GM23338 (cell line): Measurements from ENCODE around the gene STRBP. TPM values are rescaled to one million over a fixed set of nuclear protein-coding genes. Genes with fewer than 3 reads are reported as not detected.

Source experiments
- ATAC-seq: fragments of 200-7000 bp; cut with Tn5 transposase; 3 replicates; pipeline ENCODE4 v1.9.1; 2020
- DNase-seq: peaks from one replicate; pipeline ENCODE4 v3.0.0-alpha.2; 2015; ENCODE audit warnings: low spot score
- H2AFZ ChIP-seq: fragments of 200-600 bp; sonication (generic); 2 replicates; pipeline ENCODE4 v1.8.0; 2016; ENCODE audit warnings: antibody characterized with exemption, mild to moderate bottlenecking, moderate library complexity
- H3F3A ChIP-seq: fragments of 200-600 bp; sonication (generic); replicated peaks from 2 replicates; pipeline ENCODE4 v1.8.0; 2017; ENCODE audit warnings: antibody characterized with exemption, mixed run types, low read depth
- H3K27ac ChIP-seq: fragments of 200-600 bp; sonication (generic); 2 replicates; pipeline ENCODE4 v1.6.1; 2016; ENCODE audit warnings: low read depth
- H3K27me3 ChIP-seq: fragments of 200-600 bp; sonication (generic); 2 replicates; pipeline ENCODE4 v1.8.0; 2016; ENCODE audit warnings: mild to moderate bottlenecking, mixed run types, moderate library complexity; ENCODE audit not compliant: insufficient read depth
- H3K36me3 ChIP-seq: fragments of 200-600 bp; sonication (generic); 2 replicates; pipeline ENCODE4 v1.8.0; 2016; ENCODE audit warnings: mild to moderate bottlenecking; ENCODE audit not compliant: insufficient read depth
- H3K4me1 ChIP-seq: fragments of 200-600 bp; sonication (generic); 2 replicates; pipeline ENCODE4 v1.8.0; 2016; ENCODE audit warnings: mild to moderate bottlenecking, moderate library complexity; ENCODE audit not compliant: insufficient read depth
- H3K4me2 ChIP-seq: fragments of 200-600 bp; sonication (generic); 2 replicates; pipeline ENCODE4 v1.7.1; 2017; ENCODE audit warnings: mixed run types
- H3K4me3 ChIP-seq: fragments of 200-600 bp; sonication (generic); 2 replicates; pipeline ENCODE4 v1.6.1; 2016; ENCODE audit warnings: mixed run types
- H3K79me2 ChIP-seq: fragments of 200-600 bp; sonication (generic); replicated peaks from 2 replicates; pipeline ENCODE4 v1.8.0; 2017; ENCODE audit warnings: mild to moderate bottlenecking; ENCODE audit not compliant: insufficient read depth
- H3K9me2 ChIP-seq: fragments of 200-600 bp; sonication (generic); 2 replicates; pipeline ENCODE4 v1.8.0; 2017; ENCODE audit not compliant: insufficient read depth
- H4K20me1 ChIP-seq: fragments of 200-600 bp; sonication (generic); replicated peaks from 2 replicates; pipeline ENCODE4 v1.8.0; 2017; ENCODE audit warnings: mild to moderate bottlenecking; ENCODE audit not compliant: insufficient read depth
- H3K27ac Mint-ChIP-seq: 2 replicates; pipeline ENCODE4 v1.8.0; 2020; ENCODE audit warnings: inconsistent platforms, mild to moderate bottlenecking, moderate library complexity, mixed read lengths
- H3K27me3 Mint-ChIP-seq: 3 replicates; pipeline ENCODE4 v1.8.0; 2022; ENCODE audit warnings: low read depth, mild to moderate bottlenecking, moderate library complexity, mixed read lengths, inconsistent platforms; ENCODE audit not compliant: insufficient read depth, poor library complexity
- H3K36me3 Mint-ChIP-seq: 3 replicates; pipeline ENCODE4 v1.8.0; 2021; ENCODE audit warnings: low read depth, mild to moderate bottlenecking, inconsistent platforms, moderate library complexity, mixed read lengths
- H3K4me1 Mint-ChIP-seq: 3 replicates; pipeline ENCODE4 v1.8.0; 2020; ENCODE audit warnings: mild to moderate bottlenecking, inconsistent platforms, mixed read lengths
- H3K4me3 Mint-ChIP-seq: 3 replicates; pipeline ENCODE4 v1.8.0; 2021; ENCODE audit warnings: moderate library complexity, mild to moderate bottlenecking, inconsistent platforms, mixed read lengths
- H3K9me3 Mint-ChIP-seq: 3 replicates; pipeline ENCODE4 v1.8.0; 2020; ENCODE audit warnings: moderate library complexity, mild to moderate bottlenecking, inconsistent platforms, mixed read lengths
- CREB1 ChIP-seq: fragments of 250-450 bp; sonication (Bioruptor Pico); IDR thresholded peaks from 2 replicates; pipeline ENCODE4 v1.5.0; 2020; ENCODE audit warnings: low read depth, mild to moderate bottlenecking, moderate library complexity
- EZH2 ChIP-seq: fragments of 200-600 bp; sonication (generic); IDR thresholded peaks from one replicate; pipeline ENCODE4 v1.8.0; 2017; ENCODE audit warnings: antibody characterized with exemption, mild to moderate bottlenecking, low read depth; ENCODE audit not compliant: unreplicated experiment
- EZH2phosphoT487 ChIP-seq: fragments of 200-600 bp; sonication (generic); IDR thresholded peaks from one replicate; pipeline ENCODE4 v1.8.1; 2018; ENCODE audit warnings: antibody characterized with exemption; ENCODE audit not compliant: unreplicated experiment
- JUNB ChIP-seq: IDR thresholded peaks from one replicate; pipeline ENCODE4 v1.6.1; 2016; ENCODE audit warnings: antibody characterized with exemption; ENCODE audit not compliant: unreplicated experiment
- NANOG ChIP-seq: IDR thresholded peaks from 2 replicates; pipeline ENCODE4 v1.6.1; 2016; ENCODE audit warnings: antibody characterized with exemption, borderline replicate concordance
- REST ChIP-seq: IDR thresholded peaks from one replicate; pipeline ENCODE4 v1.6.1; 2018; ENCODE audit warnings: antibody characterized with exemption; ENCODE audit not compliant: unreplicated experiment
- STAT1 ChIP-seq: IDR thresholded peaks from one replicate; pipeline ENCODE4 v1.6.1; 2016; ENCODE audit warnings: antibody characterized with exemption; ENCODE audit not compliant: unreplicated experiment
- ZNF331 ChIP-seq: fragments of 250-450 bp; sonication (Bioruptor Pico); IDR thresholded peaks from 2 replicates; pipeline ENCODE4 v1.5.0; 2020; ENCODE audit warnings: low read depth, mild to moderate bottlenecking, moderate library complexity
- polyA plus RNA-seq: library from polyadenylated mRNA; unstranded; fragments of >200 nt; fragmentation: Nextera tagmentation; extraction: Ambion mirVana; gene quantifications from 2 replicates; pipeline ENCODE4 v1.2.1, GENCODE V29; 2016
- total RNA-seq: library from RNA; depleted of rRNA; stranded (reverse); fragments of >200 nt; shearing (Covaris generic); gene quantifications from 2 replicates; pipeline ENCODE4 v1.2.3, GENCODE V29; 2014
- TF ChIP-seq, protein P1 (sequence below), 2 experiments: fragments of 200-600 bp in 1 of 2; sonication (generic) in 1 of 2; conservative IDR thresholded peaks; 2 replicates each; pipeline versions ENCODE4 v1.5.1 to v1.6.1; 2016 to 2017; ENCODE audit warnings: antibody characterized with exemption in 2 of 2, low read depth in 2 of 2, mild to moderate bottlenecking in 2 of 2, moderate library complexity in 1 of 2
- TF ChIP-seq, protein P2 (sequence below): IDR thresholded peaks from 2 replicates; pipeline ENCODE4 v1.6.1; 2016; ENCODE audit warnings: antibody characterized with exemption

STRBP gene
- total and polyA plus RNA-seq, 2 experiments from 2014 or later: 80.5 to 116 TPM

GRCh38 chr9:123253204-123253603 is 15.2 kb downstream of the STRBP start:
- H2AFZ ChIP-seq: no peak overlapping the region
- DNase-seq (no peak), ATAC-seq (no peak)
- Mint-ChIP-seq H3K9me3 (peaks cover 4% of the 10 kb centered on the region; the same call in 1 of the 3 replicates), H3K27me3 (no peaks in the 10 kb centered on the region), H3K4me1 (peaks cover 13% of the 10 kb centered on the region), H3K27ac (no peak overlapping the region), H3K4me3 (no peak overlapping the region), H3K36me3 (0 out of 3 replicates have a peak, but pooled peaks cover 3% of the 10 kb centered on the region)
- H4K20me1 ChIP-seq: peaks cover 49% of the 10 kb centered on the region
- no peaks in the 10 kb centered on the region for H3K36me3 ChIP-seq
- no peak for TF ChIP-seq CREB1 (CRISPR knock-in tag)
- no peaks in the 10 kb centered on the region for H3K27me3 ChIP-seq
- no peak overlapping the region for H3K4me3 ChIP-seq
- no peaks in the 10 kb centered on the region for H3F3A ChIP-seq
- H3K9me2 ChIP-seq: no peaks in the 10 kb centered on the region
- H3K79me2 ChIP-seq: peaks cover 100% of the 10 kb centered on the region
- no peak overlapping the region for H3K27ac ChIP-seq
- peaks cover 22% of the 10 kb centered on the region for H3K4me1 ChIP-seq
- no peak overlapping the region for H3K4me2 ChIP-seq

GRCh38 chr9:123251741-123252140 is 16.6 kb downstream of the STRBP start:
- no peak overlapping the region for H3K4me3 ChIP-seq
- H3K4me2 ChIP-seq: no peak overlapping the region
- no peaks in the 10 kb centered on the region for H3K27me3 ChIP-seq
- H3K27ac ChIP-seq: no peak overlapping the region
- H2AFZ ChIP-seq: no peak overlapping the region
- peaks cover 100% of the 10 kb centered on the region for H3K79me2 ChIP-seq
- peaks cover 11% of the 10 kb centered on the region for H3K4me1 Mint-ChIP-seq
- TF ChIP-seq JUNB (no peak), CREB1 (CRISPR knock-in tag) (no peak), ZNF331 (no peak)
- H3K9me2 ChIP-seq: no peaks in the 10 kb centered on the region
- DNase-seq: no peak
- H3F3A ChIP-seq: no peaks in the 10 kb centered on the region
- no peak overlapping the region for H3K27ac Mint-ChIP-seq
- no peak overlapping the region for H3K4me3 Mint-ChIP-seq
- H3K4me1 ChIP-seq: peaks cover 25% of the 10 kb centered on the region
- 0 out of 3 replicates have a peak, but pooled peaks cover 3% of the 10 kb centered on the region for H3K36me3 Mint-ChIP-seq
- ATAC-seq: no peak; the same call in 2 of the 3 replicates
- peaks cover 4% of the 10 kb centered on the region; the same call in 1 of the 3 replicates for H3K9me3 Mint-ChIP-seq
- no peaks in the 10 kb centered on the region for H3K27me3 Mint-ChIP-seq
- no peaks in the 10 kb centered on the region for H3K36me3 ChIP-seq
- peaks cover 53% of the 10 kb centered on the region for H4K20me1 ChIP-seq

- ATAC-seq: no peak
- no peak overlapping the region for H3K4me2 ChIP-seq
- peaks cover 100% of the 10 kb centered on the region for H3K79me2 ChIP-seq
- Mint-ChIP-seq H3K4me1 (peaks cover 13% of the 10 kb centered on the region), H3K36me3 (0 out of 3 replicates have a peak, but pooled peaks cover 3% of the 10 kb centered on the region), H3K27ac (peak overlapping the region; percentile 3; the same call in 1 of the 2 replicates), H3K27me3 (no peaks in the 10 kb centered on the region), H3K4me3 (no peak overlapping the region), H3K9me3 (peaks cover 4% of the 10 kb centered on the region; the same call in 1 of the 3 replicates)
- H3K27ac ChIP-seq: peak overlapping the region; percentile 39; the same call in 1 of the 2 replicates
- no peaks in the 10 kb centered on the region for H3K36me3 ChIP-seq
- H2AFZ ChIP-seq: no peak overlapping the region
- no peaks in the 10 kb centered on the region for H3F3A ChIP-seq
- no peak overlapping the region for H3K4me3 ChIP-seq
- H3K9me2 ChIP-seq: no peaks in the 10 kb centered on the region
- no peak for DNase-seq
- H3K4me1 ChIP-seq: peaks cover 29% of the 10 kb centered on the region
- peaks cover 53% of the 10 kb centered on the region for H4K20me1 ChIP-seq
- H3K27me3 ChIP-seq: no peaks in the 10 kb centered on the region
- TF ChIP-seq STAT1 (no peak), NANOG (no peak), EZH2 (no peak), ZNF331 (no peak), EZH2phosphoT487 (no peak), REST (no peak)
- TF ChIP-seq, protein P1, sequence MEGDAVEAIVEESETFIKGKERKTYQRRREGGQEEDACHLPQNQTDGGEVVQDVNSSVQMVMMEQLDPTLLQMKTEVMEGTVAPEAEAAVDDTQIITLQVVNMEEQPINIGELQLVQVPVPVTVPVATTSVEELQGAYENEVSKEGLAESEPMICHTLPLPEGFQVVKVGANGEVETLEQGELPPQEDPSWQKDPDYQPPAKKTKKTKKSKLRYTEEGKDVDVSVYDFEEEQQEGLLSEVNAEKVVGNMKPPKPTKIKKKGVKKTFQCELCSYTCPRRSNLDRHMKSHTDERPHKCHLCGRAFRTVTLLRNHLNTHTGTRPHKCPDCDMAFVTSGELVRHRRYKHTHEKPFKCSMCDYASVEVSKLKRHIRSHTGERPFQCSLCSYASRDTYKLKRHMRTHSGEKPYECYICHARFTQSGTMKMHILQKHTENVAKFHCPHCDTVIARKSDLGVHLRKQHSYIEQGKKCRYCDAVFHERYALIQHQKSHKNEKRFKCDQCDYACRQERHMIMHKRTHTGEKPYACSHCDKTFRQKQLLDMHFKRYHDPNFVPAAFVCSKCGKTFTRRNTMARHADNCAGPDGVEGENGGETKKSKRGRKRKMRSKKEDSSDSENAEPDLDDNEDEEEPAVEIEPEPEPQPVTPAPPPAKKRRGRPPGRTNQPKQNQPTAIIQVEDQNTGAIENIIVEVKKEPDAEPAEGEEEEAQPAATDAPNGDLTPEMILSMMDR (conservative IDR thresholded peaks at IDR 0.05; ENCODE audit: low read depth in 2 of 2): no peak
- TF ChIP-seq, protein P2, sequence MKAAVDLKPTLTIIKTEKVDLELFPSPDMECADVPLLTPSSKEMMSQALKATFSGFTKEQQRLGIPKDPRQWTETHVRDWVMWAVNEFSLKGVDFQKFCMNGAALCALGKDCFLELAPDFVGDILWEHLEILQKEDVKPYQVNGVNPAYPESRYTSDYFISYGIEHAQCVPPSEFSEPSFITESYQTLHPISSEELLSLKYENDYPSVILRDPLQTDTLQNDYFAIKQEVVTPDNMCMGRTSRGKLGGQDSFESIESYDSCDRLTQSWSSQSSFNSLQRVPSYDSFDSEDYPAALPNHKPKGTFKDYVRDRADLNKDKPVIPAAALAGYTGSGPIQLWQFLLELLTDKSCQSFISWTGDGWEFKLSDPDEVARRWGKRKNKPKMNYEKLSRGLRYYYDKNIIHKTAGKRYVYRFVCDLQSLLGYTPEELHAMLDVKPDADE: no peak
Measured at GRCh38 chr9:123251324-123251723, 17.1 kb downstream of the STRBP start.
